GM18861 (cell line): ENCODE data around the gene FAM78B.

Experiments
- ATAC-seq: cut with Tn5 transposase; IDR thresholded peaks from one replicate; pipeline ENCODE4 v1.9.1; 2021; ENCODE audit not compliant: unreplicated experiment

The FAM78B gene, protein sequence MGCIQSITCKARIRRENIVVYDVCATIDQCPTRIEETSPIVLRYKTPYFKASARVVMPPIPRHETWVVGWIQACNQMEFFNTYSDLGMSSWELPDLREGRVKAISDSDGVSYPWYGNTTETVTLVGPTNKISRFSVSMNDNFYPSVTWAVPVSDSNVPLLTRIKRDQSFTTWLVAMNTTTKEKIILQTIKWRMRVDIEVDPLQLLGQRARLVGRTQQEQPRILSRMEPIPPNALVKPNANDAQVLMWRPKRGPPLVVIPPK

DNA sequence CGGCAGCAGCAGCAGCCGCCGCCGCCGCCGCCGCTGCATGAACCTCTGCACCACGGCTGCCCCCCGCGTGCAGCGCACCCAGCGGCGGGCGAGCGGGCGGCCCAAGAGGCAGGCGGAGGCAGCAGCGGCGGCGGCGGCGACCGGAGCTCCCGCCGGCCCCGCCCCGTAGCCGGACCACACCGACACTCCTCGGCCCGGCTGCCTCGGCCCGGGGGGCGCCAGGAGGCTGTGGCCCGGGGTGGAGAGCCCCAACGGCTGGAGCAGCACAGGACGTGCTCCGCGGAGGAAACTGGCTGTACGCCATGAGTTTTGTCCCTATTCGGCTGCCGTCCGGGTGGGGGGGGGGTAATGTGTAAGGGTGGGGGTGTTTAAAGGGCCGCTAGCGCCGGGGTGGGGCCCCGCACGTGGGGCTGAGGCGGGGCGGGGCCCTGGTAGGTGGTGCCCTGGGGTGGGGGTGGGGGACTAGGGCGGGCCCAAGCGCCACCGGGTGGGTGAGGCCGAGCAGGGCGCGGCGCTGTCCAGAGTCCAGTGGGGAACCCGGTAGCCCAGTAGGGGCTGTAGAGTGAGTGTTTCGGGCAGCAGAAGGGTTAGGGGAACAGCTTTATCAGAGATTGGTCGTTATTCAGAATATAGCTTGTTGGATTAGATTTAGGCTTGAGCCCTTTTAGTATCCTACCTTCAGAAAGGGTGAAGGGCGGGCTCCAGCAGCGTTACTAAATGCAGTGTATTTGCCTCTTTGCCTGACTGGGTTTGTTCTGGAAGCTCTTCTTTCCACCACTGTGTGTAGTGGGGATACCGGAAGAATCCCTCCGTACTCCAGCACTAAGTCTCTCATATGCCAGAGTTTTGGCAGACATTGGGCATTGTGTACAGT, at the start of gene FAM78B:
Gene FAM78B (minus strand): TSS at position 304 of the 874 bp plus-strand sequence. CDS start 753 bp downstream, outside the sequence.
- ATAC-seq: peak; percentile 27

DNA sequence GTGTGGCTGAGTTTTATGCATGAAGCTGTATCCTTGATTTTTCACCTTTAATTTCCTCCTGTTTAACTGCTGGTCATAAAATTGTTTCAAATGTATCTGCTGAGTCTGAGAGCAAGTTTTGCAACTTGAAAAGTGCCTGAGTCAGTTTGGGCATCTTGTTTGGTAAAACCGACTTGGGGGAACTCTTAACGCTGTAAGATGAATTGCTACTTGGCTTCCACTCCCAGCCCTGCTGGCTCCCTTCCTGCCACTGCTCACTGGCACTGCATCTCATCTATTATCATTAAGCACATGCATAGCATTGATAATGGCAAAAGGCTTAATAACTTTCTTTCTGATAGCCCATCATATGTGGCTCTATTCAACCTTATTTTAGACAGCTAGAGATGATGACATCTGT, 35.7 kb upstream of the FAM78B start:
- ATAC-seq: no peak

DNA sequence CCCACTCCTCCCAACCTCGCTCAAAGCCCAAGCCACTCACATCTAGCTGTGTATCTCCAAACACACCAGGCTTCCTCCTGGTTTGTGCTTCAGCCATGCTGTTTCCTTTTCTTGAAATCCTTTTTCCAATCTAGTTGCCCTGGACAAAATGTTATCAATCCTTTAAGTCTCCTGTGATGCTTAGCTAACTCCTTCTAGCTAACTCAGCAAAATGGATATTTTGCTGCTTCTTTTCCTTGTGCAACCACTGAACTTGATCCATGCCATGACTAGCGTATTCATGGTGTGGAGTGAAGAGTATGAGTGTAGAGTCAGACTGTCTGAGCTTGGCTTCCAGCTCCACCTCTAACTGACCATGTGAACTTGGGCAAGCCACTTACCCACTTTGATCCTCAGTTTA, 33.9 kb upstream of the FAM78B start:
- no peak for ATAC-seq

DNA sequence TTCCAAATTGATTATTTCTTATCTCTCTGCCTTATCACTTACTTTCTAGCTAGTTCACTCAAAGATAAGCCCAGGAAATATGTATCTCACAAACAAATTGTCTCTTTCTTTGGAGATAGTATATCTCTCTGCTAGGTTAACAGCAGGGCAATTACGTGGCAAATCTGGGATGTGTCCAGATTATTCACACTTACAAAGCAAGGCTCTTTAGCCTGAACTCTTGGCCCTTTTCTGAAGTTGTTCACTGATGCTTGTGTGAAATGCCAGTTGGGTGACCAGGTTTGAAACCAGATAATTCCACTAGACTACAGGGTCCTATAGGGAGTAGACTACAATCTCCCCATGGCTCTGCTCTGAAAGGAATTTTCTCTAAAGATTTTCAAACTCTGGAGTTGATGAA, 30.8 kb upstream of the FAM78B start:
- no peak for ATAC-seq

DNA sequence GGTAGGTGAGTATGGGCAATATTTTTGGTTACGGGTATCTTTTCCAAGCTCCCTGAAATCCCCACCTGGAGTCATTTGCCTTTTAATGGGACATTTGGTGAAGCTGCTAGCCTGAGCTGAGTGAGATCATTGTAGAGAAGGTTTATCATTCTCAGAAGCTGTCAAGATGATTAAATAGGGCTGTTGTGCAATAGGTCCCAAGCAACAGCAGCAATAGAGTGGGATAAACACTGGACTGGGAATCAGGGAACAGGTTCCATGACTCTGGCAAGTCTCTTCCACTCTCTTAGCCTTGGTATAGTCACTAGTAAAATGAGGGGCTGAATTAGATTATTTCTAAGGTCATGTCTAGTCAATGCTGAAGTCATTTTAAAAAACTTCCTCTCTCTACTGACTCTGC, 30.3 kb upstream of the FAM78B start:
- no peak for ATAC-seq

DNA sequence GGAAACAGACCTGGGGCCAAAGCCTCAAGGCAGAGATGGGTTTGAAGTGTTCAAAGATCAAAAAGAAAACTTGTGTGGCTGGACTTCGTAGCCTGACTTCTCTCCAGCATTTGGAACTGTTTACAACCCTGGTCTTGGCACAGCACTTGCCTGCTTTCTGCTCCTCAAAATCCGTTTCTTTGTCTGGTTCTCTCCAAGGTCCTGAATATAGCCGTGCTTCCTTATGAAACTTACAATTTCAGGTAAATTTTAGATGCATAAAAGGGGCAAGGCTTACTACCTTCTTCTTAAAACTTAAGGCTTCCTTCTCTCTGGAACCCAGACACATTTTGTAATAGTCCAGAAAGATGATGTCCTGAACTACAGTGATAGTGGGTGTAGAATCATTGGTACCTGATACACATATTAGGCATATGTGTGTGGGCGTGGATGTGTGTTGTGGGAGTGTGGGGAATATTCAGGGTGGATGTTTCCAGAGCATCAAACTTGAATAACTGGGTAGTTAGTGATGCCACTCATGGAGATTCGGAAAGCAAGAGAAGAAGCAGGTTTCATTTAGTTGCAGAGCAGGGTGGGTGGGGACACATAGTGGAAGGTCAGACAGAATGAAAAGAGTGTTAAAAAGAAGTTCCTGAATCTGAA, 26.4 kb upstream of the FAM78B start:
- ATAC-seq: no peak

DNA sequence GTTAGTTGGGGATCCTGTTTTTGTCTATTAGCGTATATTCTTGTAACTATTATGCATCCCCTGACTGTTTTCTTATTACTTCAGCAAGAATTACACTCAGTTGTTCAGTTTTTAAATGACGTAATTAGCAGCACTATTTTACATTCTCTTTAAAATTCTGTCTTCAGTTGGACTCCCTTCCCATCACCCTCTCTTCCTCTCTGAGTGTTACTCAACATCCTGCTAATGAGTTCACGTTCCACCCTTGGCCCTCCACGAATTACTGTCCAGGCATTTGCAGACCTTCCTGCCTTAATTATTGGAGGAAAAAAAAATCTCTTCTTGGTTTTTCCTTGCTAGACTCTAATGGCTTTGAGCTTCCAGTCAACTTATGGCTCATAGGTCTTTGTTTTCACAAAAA, 23.6 kb upstream of the FAM78B start:
- ATAC-seq: no peak

DNA sequence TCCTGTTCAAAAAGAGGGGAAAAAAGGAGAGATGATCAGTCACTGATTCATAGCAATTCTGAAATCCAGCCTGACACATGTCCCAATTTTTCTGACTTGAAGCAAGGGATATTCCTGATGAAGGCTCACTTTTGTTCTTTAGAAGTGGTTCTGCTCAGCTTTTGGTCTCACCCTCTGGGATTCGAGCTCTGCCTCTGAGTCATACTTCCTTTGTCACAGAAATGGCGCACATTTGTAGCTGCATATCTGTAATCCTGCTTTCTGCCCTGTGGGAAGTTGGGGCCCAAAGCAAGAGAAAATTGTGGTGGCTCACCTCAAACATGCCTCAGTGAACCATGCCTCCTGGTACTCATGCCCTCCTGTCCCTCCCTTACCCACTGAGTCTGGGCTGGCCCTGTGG, 22.3 kb upstream of the FAM78B start:
- ATAC-seq: no peak

DNA sequence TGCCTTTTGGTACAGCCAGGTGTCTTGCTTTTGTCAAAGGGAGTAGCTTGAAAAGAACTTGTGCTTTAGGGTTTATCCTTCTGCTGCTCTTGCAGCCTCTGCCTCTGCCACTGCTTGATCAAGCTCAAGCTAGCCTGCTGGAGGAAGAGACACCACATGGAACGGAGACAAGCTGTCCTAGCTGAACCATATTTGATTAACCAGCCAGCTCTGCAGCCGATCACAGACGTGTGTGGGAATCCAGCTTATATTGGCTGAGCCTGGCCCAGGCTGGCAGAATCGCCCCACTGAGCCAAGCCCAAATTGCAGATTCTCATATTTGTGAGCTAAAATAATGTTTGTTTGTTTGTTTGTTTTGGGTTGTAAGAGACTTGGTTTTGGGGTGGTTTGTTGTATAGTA, 18.7 kb upstream of the FAM78B start:
- ATAC-seq: no peak

DNA sequence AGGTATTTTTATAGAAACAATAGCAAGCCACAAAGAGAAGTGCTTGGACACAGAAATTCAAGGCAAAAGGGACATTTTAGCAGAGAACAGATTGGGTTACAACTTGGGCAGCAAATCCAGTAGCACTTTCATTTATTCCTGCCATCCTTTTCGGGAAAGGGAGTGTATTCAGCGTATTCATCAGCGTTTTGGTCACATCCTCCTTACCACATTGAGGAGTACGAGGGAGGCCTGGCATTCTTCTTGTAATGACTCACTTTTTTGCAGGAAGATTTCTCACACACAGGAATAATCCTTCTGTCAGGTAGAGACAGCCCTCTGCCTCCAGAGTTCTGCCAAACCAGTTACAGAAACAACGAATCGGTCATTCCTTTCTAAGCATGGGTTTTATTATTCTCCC, 18.1 kb upstream of the FAM78B start:
- no peak for ATAC-seq

DNA sequence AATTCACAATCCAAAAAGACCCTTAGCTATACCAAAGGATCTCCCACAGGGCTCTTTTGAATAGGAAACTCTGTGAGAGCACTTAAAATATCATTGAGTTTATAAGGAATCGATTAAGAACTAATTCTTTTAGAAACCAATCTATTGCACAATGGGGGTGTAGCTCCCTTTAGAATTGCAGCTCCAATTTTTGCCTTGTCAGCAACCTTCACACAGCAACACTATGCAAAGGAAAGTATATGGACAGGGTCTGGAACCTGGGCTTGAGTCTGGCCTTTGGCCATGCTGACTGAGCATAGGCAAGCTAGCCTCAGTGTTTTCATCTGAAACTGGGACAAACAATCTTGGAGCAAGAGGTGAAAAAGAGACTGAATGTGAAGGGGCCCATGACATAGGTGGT, 17.2 kb upstream of the FAM78B start:
- ATAC-seq: no peak

DNA sequence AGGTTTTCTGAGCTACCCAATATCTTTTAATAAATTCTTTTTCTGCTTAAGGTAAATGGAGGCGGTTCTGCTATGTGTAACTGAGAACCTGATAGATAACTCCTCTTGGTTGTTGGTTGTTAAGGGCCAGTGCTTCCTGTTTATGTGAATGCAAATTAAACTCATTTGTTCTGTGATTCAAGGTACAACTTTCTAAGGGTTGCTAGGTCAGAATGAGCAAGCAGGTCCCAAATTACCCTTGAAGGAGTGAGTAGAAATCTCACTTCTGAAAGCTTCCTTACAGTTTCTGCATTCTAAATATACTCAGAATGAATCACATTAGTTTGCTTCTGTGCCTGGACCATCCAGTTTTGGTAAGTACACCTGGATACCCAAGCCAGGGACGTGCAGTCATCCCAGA, 15.5 kb upstream of the FAM78B start:
- ATAC-seq: peak; percentile 47

DNA sequence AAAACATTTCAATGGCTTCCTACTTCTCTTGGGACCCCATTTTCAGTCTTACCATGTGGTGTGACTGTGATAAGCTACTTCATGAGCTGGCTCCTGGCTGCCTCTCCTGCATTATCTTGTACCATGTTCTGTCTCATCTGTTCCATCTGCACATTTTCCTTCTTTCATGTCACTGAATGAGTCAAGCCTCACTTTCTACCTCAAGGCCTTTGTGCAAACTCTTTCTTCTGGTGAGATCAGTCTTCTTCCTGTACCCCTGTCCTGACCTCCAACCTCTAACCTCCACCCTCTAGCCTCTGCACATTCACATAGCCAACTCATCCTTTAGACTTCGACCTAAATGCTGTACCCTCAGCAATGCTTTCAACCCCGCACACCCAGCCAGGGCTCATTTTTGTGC, 9.6 kb upstream of the FAM78B start:
- no peak for ATAC-seq

DNA sequence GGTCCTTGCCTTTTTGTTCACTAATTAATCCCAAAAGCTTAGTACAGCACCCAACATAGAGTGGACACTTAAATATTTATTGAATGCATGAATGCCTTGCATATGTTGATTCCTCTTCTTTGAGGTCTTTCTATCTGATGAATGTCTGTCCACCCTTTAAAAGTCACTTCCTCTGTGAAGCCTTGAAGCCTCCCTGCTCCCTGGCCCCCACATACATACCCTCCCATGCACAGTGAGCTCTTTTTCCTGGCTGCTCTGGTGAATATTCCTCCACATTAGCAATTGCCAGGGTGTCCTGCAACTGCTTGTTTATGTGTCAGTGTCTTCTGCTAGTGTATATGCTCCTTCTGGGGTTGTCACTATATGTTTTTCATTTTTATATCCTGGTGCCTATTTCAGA, 8.2 kb upstream of the FAM78B start:
- ATAC-seq: no peak

DNA sequence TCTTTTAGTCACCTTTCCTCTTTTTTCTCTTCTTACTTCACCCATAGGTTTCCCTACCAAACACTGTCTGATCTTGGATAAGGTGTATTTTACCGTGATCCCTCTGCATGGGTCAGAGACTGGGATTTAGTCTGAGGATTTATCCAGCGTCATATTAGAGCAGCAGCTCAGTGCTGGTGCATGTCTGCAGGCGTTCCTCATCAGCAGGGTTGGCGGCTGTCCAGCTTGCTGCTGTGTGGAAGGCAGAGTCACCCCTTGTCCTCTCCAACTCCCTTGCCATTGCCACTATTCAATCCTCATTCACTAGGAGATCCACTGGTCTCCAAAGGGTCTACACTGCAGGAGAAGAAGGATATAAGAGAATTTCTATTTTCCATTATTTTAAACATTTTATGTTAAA, 7.3 kb upstream of the FAM78B start:
- ATAC-seq: no peak

DNA sequence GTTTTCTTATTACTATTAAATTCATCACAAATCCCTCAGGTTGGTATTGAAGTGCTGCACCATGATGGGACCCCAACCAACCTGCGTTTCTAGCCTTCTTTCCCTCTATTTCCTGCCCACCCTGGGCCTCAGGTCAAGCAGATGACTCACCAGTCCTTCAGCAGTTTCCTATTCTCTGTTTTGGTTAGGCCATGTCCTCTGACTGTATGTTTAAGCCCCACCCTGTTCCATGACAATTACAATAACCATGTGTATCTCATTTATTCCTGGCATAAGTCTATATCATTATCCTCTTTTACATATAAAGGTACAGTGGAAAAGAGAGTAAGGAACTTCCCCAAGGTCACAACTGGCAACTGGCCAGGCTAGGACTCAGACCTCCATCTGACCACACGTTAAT, 5.3 kb upstream of the FAM78B start:
- no peak for ATAC-seq

DNA sequence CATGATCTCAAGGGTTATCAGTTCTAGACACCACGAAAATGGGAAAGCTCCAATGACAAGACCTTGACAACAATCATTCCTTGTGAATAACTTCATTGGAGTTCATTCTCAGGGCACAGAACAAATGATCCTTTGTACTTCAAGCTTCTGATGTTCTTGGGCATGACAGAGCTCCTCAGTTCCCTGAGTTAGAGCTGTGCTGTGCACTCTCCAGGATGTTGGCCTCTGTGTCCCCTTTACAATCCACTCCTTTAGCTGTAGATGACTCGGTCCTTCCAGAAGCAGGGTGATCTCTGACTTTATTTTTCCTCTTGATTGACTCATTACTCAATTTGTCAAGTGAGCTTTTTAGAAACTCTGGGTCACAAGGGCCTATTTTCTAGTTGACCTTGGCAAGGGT, 3.9 kb upstream of the FAM78B start:
- ATAC-seq: no peak

DNA sequence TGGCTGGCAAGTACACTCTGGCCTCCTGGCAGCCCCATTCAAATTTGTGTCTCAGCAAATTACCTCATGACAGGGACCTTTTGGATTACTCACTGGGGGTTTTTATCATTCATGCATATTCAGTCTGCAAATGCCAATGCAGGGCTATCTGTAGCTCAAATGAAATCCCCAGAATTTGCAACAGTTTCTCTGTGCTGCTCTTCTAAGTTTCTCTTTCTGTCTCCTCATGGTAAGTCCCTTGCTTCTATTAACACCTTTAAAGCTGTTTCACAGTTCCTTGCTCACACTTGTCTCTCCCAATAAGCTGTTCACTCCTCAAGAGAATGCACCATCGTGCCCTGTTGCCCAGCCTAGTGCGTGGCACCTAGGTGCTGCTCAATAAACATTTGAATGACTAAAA, 3.3 kb upstream of the FAM78B start:
- peak; percentile 51 for ATAC-seq

DNA sequence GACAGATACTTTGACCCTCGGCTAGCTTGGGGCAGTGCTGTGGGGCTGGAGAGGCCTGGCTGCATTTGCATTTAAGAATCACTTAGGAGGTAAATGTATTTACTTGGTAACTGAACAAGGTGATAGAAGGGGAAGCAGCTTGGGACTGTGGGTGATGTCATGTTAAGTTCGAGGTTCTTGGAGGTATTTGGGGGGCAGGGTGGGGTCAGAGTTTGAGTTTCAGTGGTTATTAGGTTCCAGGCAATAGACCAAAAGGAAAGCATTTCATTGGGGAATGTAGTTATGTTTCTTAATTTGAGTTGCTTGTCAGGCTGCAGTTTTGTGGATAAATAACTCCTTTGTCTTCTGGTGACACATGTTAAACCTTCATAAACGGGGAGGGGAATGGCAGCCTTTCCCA, 2.4 kb upstream of the FAM78B start:
- ATAC-seq: no peak

DNA sequence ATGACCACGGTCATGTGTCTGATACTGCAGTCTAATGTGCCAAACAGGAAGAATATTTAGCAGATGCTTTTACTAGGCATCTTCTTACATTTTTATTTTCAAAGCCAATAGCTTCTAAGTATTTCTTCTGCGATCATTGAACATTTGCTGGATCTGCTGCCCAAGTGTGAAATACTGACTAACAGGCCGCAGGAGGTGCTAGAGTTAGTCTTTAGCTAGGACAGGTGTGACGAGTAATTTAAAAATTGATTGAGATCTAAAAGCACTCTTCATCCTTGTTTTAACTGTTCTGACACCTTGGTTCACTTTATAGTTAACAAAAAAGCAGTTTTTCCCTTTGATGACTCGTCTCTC, 748 bp upstream of the FAM78B start:
- no peak for ATAC-seq

DNA sequence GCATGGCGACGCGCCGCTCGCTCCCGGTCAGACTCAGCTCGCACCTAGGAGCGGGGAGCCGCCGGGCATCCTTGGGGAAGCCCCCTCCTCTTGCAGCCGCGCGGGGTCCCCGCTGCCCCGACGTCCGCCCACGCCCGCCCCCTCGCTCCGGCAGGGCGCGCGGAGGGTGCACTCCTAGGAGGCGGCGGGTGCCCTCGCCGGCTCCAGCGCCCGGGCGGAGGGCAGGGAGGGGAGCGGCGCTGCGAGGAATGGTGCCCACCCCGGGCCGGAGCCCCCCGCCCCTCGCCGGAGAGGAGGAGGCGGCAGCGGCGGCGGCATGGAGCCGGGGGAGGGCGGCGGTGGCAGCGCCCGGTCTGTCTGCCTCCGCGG, 488 bp downstream of the FAM78B start:
- ATAC-seq: no peak

DNA sequence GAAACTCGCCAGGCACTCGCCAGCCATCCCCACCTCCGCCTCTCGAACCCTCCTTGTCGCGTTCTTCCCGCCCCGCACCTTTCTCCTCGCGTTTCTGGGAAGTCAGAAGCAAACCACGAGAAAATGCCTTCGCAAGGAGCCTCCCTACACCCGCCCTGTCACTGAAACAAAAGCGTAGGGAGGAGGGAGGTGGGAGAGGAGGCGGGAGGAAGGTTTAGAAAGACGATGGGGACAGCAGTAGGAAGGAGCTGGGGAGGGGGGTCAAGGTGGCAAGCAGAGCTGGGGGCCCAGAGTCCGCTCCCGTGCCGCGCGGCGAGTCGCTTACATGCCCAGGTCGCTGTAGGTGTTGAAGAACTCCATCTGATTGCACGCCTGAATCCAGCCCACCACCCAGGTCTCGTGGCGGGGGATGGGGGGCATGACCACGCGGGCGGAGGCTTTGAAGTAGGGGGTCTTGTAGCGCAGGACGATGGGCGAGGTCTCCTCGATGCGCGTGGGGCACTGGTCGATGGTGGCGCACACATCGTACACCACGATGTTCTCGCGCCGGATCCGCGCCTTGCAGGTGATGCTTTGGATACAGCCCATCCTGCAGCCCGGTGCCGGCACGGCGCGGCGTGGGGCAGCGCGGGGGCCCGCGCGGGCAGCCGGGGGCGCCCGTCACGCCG, 1.0 kb downstream of the FAM78B start:
- no peak for ATAC-seq
